ENCODE data around the gene CXorf49.

DNA sequence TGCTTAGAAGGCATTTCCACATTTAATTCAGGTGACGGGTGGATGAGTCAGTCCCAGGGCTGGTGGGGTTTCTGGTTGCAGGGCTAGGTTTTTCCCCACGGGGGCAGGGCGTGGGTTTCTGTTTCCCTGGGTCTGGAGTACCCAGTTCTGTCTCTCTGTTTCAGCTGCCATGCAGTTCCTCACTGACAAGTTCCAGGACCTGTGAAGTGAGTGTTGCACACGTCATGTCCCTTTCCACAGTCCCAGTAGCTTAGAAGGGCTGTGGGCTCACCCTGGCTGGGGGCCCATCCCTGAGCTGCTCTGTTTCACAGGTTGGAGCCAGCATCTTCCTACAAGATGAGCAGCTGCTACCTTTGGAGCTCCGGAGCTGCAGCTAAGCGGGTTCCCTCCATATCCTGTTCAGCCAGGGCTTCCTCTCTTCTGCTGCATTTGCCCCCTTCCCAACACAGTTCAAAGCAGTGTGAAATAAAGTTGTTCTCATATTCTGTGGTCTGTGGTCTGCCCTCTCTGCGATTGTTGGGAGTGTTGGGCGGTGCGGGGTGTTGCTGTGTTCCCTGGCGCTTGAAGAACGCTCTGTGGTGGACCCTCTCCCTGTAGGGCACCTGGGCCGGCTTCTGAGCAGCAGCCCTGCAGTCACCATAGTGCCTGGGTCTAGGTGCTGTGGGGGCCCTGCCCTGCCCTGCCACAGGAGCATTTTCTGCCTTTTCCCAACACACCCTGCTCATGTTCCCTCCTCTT, 46.9 kb downstream of the CXorf49 start:
- TF ChIP-seq POLR2A (IDR thresholded peaks at IDR 0.05) (no peak), POLR2AphosphoS5 (IDR thresholded peaks at IDR 0.05) (no peak)
- TF ChIP-seq, protein P1, sequence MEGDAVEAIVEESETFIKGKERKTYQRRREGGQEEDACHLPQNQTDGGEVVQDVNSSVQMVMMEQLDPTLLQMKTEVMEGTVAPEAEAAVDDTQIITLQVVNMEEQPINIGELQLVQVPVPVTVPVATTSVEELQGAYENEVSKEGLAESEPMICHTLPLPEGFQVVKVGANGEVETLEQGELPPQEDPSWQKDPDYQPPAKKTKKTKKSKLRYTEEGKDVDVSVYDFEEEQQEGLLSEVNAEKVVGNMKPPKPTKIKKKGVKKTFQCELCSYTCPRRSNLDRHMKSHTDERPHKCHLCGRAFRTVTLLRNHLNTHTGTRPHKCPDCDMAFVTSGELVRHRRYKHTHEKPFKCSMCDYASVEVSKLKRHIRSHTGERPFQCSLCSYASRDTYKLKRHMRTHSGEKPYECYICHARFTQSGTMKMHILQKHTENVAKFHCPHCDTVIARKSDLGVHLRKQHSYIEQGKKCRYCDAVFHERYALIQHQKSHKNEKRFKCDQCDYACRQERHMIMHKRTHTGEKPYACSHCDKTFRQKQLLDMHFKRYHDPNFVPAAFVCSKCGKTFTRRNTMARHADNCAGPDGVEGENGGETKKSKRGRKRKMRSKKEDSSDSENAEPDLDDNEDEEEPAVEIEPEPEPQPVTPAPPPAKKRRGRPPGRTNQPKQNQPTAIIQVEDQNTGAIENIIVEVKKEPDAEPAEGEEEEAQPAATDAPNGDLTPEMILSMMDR (IDR thresholded peaks at IDR 0.05), result no peak

Data from breast epithelium (tissue), 3 donors.